ENCODE measurements around the gene LDLRAD4. TPM values are rescaled to one million over a fixed set of nuclear protein-coding genes. Genes with fewer than 3 reads are reported as not detected.

LDLRAD4 gene
- total and polyA plus RNA-seq, 8 donors = 2.0 to 47.9 (median 9.0) TPM

GRCh38 chr18:13444430-13445240, 226.1 kb downstream of the LDLRAD4 start:
- no peak for TF ChIP-seq POLR2AphosphoS5 (IDR thresholded peaks at IDR 0.05)
- TF ChIP-seq CTCF (IDR thresholded peaks at IDR 0.05) = no peak
- TF ChIP-seq EP300 (IDR thresholded peaks at IDR 0.05) = no peak
- no peak for TF ChIP-seq POLR2A (IDR thresholded peaks at IDR 0.05)
- no peak overlapping the region for H3K4me3 ChIP-seq
- H3K27ac ChIP-seq = no peak overlapping the region
- H3K4me1 ChIP-seq = peaks cover 0 to 24% (median 11%) of the 10 kb centered on the region in 4 donors
- peaks cover 0 to 5% (median 0%) of the 10 kb centered on the region in 3 donors for H3K27me3 ChIP-seq
- H3K9me3 ChIP-seq = no peaks in the 10 kb centered on the region
- WGBS, 5 donors = 77 to 82% (median 80%) methylated on average over 8 of the region's 8 CpGs
- H3K36me3 ChIP-seq = no peaks in the 10 kb centered on the region
- intact Hi-C loops (cut with DNase I; ENCODE audit: low total_unique reads) = no loop called here
- DNase-seq = no peak

- peak in 1 of 2 donors; percentile 4 for DNase-seq
- intact Hi-C loops (cut with DNase I; ENCODE audit: low total_unique reads) = no loop called here
- 72 to 80% (median 78%) methylated on average over 6 of the region's 6 CpGs for WGBS, 5 donors
Observed at GRCh38 chr18:13445241-13445897, 226.8 kb downstream of the LDLRAD4 start.

GRCh38 chr18:13446024-13446423, 227.5 kb downstream of the LDLRAD4 start:
- no peak for DNase-seq
- H3K4me3 ChIP-seq = no peak overlapping the region
- H3K4me1 ChIP-seq = peaks cover 0 to 28% (median 11%) of the 10 kb centered on the region in 4 donors
- peaks cover 0 to 5% (median 0%) of the 10 kb centered on the region in 3 donors for H3K27me3 ChIP-seq
- no peaks in the 10 kb centered on the region for H3K36me3 ChIP-seq
- 66 to 77% (median 68%) methylated on average over 6 of the region's 6 CpGs for WGBS, 5 donors
- no peaks in the 10 kb centered on the region for H3K9me3 ChIP-seq
- TF ChIP-seq POLR2A (IDR thresholded peaks at IDR 0.05) = no peak
- no peak for TF ChIP-seq POLR2AphosphoS5 (IDR thresholded peaks at IDR 0.05)
- H3K27ac ChIP-seq = no peak overlapping the region
- intact Hi-C loops (cut with DNase I; ENCODE audit: low total_unique reads) = no loop called here

More at GRCh38 chr18:13445241-13445897, 226.8 kb downstream of the LDLRAD4 start:
- TF ChIP-seq POLR2A (IDR thresholded peaks at IDR 0.05) = no peak
- no peak for TF ChIP-seq EP300 (IDR thresholded peaks at IDR 0.05)
- TF ChIP-seq POLR2AphosphoS5 (IDR thresholded peaks at IDR 0.05) = no peak
- no peak for TF ChIP-seq CTCF (IDR thresholded peaks at IDR 0.05)
- H3K4me3 ChIP-seq = no peak overlapping the region
- H3K36me3 ChIP-seq = no peaks in the 10 kb centered on the region
- H3K27ac ChIP-seq = no peak overlapping the region
- peaks cover 0 to 5% (median 0%) of the 10 kb centered on the region in 3 donors for H3K27me3 ChIP-seq
- H3K9me3 ChIP-seq = no peaks in the 10 kb centered on the region
- H3K4me1 ChIP-seq = peaks cover 0 to 24% (median 11%) of the 10 kb centered on the region in 4 donors

GRCh38 chr18:13446610-13447461, 228.3 kb downstream of the LDLRAD4 start:
- Histone ChIP-seq H3K9me3 (no peaks in the 10 kb centered on the region), H3K4me3 (no peak overlapping the region), H3K27me3 (peaks cover 0 to 5% (median 0%) of the 10 kb centered on the region in 3 donors), H3K4me1 (peaks cover 0 to 36% (median 11%) of the 10 kb centered on the region in 4 donors), H3K36me3 (no peaks in the 10 kb centered on the region), H3K27ac (no peak overlapping the region)
- WGBS, 5 donors = 49 to 60% (median 52%) methylated on average over 22 of the region's 22 CpGs
- peak in 1 of 2 donors; percentile 34 for DNase-seq
- intact Hi-C loops (cut with DNase I; ENCODE audit: low total_unique reads) = no loop called here
- no peak for TF ChIP-seq POLR2A (IDR thresholded peaks at IDR 0.05)
- TF ChIP-seq CTCF (IDR thresholded peaks at IDR 0.05) = no peak
- TF ChIP-seq EP300 (IDR thresholded peaks at IDR 0.05) = no peak
- TF ChIP-seq POLR2AphosphoS5 (IDR thresholded peaks at IDR 0.05) = no peak

Data from stomach (tissue), 9 donors.